ENCODE measurements around the gene UBTD2.
A peak's percentile ranks its signal among the peaks of the same experiment; 100 is the strongest.

UBTD2 gene

DNA sequence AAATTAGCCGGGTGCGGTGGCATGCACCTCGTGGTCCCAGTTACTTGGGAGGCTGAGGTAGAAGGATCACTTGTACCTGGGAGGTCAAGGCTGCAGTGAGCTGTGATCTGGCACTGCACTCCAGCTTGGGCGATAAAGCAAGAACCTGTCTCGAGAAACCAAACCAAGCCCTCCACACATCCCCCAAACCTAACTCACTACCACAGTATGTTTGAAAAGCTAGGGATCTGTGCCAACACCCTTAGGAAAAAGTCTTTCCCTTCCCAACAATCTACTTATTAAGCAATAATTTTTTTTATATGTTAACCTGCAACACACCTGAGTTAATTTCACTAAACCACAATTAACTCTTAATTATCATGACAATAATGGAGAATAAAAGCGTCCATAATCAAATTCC lies 2.2 kb downstream of the UBTD2 start:
- Histone ChIP-seq H3K9ac (ENCODE audit: low read depth, low read length) (peak overlapping the region; percentile 95; the same call in 1 of the 2 replicates), H3K4me1 (ENCODE audit: insufficient read depth, low read length) (peaks cover 16% of the 10 kb centered on the region), H3K36me3 (ENCODE audit: insufficient read depth, low read length) (no peaks in the 10 kb centered on the region; the same call in 1 of the 2 replicates), H3K9me3 (ENCODE audit: control insufficient read depth, insufficient read depth, low read length) (no peaks in the 10 kb centered on the region)

DNA sequence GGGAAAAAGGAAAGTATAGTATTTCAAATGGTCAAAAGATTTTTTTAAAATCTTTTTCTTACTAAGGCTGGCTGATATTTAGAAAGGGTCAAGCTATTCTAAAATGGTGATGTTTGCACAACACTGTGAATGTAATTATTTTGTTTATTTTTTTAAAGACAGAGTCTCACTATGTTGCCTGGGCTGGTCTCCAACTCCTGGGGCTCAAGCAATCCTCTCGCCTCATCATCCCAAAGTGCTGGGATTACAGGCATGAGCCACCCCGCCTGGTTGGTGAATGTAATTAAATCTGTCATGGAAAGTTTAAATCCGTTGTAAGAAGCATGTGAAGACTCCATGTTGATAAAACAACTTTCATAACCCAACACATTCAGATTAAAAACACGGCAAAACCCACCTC lies 2.6 kb downstream of the UBTD2 start:
- H3K4me1 ChIP-seq (ENCODE audit: insufficient read depth, low read length), result peaks cover 18% of the 10 kb centered on the region
- no peaks in the 10 kb centered on the region for H3K9me3 ChIP-seq (ENCODE audit: control insufficient read depth, insufficient read depth, low read length)
- H3K9ac ChIP-seq (ENCODE audit: low read depth, low read length), result no peak overlapping the region; the same call in 1 of the 2 replicates
- H3K36me3 ChIP-seq (ENCODE audit: insufficient read depth, low read length), result no peaks in the 10 kb centered on the region; the same call in 1 of the 2 replicates

DNA sequence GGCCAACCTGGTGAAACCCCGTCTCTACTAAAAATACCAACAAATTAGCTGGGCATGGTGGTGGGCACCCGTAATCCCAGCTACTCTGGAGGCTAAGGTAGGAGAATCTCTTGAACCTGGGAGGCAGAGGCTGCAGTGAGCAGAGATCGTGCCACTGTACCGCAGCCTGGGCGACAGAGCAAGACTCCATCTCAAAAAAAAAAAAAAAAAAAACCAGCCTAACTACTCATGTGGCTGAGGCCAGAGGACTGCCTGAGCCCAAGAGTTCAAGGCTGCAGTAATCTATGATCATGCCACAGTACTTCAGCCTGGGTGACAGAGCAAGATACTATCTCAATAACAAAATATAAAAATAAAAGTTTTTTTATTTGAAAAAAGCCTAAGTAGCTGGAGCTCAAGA lies 3.2 kb downstream of the UBTD2 start:
- peaks cover 17% of the 10 kb centered on the region for H3K4me1 ChIP-seq (ENCODE audit: insufficient read depth, low read length)

DNA sequence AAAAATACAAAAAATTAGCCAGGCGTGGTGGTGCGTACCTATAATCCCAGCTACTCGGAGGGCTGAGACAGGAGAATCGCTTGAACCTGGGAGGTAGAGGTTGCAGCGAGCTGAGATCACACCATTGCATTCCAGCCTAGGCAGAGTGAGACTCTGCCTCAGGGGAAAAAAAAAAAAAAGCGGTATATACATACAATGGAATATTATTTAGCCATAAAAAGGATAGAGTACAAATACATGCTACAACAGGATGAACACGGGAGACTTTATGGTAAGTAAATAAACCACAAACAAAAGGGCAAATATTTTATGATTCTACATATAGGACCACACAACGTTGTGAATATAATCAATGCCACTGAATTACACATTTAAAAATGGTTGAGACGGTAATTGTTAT lies 5.2 kb downstream of the UBTD2 start:
- Histone ChIP-seq H3K4me1 (ENCODE audit: insufficient read depth, low read length) (peaks cover 15% of the 10 kb centered on the region), H3K9ac (ENCODE audit: low read depth, low read length) (no peak overlapping the region), H3K36me3 (ENCODE audit: insufficient read depth, low read length) (no peaks in the 10 kb centered on the region; the same call in 1 of the 2 replicates), H3K9me3 (ENCODE audit: control insufficient read depth, insufficient read depth, low read length) (no peaks in the 10 kb centered on the region)

More for the DNA sequence above, 3.2 kb downstream of the UBTD2 start:
- H3K36me3 ChIP-seq (ENCODE audit: insufficient read depth, low read length), result no peaks in the 10 kb centered on the region; the same call in 1 of the 2 replicates
- no peaks in the 10 kb centered on the region for H3K9me3 ChIP-seq (ENCODE audit: control insufficient read depth, insufficient read depth, low read length)
- no peak overlapping the region for H3K9ac ChIP-seq (ENCODE audit: low read depth, low read length)

DNA sequence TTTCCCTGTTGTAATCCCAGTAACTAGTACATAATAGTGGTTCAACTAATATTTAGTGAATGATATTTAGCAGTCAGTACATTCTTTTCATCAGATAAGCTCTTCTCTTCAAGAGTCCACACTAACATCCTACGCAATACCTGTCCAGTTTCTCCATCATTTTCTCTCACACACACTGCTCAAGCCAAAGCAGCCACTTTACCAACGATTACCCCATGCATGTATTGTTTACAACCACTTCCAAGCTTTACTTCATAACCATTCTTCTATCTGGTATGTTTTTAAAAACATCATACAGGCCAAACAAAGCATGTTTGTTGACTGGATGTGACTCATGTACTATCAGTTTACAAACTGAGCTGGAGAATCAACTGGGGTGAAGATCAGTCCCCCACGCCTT lies 7.3 kb downstream of the UBTD2 start:
- Histone ChIP-seq H3K4me1 (ENCODE audit: insufficient read depth, low read length) (peaks cover 19% of the 10 kb centered on the region), H3K36me3 (ENCODE audit: insufficient read depth, low read length) (no peaks in the 10 kb centered on the region; the same call in 1 of the 2 replicates), H3K9ac (ENCODE audit: low read depth, low read length) (no peak overlapping the region), H3K9me3 (ENCODE audit: control insufficient read depth, insufficient read depth, low read length) (no peaks in the 10 kb centered on the region)

DNA sequence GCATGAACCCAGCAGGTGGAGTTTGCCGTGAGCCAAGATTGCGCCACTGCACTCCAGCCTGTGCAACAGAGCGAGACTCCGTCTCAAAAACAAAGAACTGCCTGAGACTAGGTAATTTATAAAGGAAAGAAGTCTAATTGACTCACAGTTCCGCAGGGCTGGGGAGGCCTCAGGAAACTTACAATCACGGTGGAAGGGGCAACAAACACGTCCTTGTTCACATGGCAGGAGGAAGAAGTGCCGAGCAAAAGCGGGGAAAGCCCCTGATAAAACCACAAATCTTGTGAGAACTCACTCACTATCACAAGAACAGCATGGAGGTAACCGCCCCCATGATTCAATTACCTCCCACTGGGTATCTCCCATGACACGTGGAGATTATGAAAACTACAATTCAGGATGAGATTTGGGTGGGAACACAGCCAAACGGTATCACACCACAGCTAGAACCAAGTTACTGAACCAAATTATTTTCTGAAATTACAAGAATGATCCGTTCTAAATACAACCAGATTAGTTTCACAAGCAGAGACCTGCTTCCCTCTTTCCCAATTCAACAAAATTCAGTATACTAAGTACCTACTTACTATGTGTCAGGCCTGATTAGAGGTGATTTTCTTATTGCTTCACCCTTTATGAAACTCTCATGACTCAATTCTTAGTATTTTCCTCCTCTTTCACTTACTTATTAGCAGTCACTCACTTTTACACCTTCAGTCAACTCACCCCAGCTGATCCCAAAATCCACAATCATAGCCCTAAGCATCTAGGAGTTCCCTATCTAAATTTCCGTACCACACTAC lies 8.4 kb downstream of the UBTD2 start:
- Histone ChIP-seq H3K4me1 (ENCODE audit: insufficient read depth, low read length) (peaks cover 19% of the 10 kb centered on the region), H3K36me3 (ENCODE audit: insufficient read depth, low read length) (no peaks in the 10 kb centered on the region; the same call in 1 of the 2 replicates), H3K9me3 (ENCODE audit: control insufficient read depth, insufficient read depth, low read length) (no peaks in the 10 kb centered on the region), H3K9ac (ENCODE audit: low read depth, low read length) (no peak overlapping the region)

DNA sequence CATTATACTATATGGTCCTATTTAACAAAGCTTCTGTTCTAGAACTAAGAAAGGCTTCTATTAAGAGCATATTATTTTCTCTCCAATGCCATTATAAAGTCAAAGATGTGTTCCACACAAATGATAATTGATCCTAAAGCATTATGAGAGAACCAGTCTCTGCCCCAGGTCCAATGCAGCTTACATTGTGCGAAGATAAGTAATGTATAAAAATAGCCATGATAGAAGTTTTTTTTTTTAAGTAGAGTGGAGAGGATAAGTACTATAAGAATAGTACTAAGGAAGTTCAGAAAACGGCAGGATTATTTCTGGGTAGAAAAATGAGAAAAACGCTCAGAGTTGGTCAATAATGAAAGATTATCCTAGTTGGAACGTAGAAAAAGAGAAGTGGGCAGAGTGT lies 15.6 kb downstream of the UBTD2 start:
- H3K9me3 ChIP-seq (ENCODE audit: control insufficient read depth, insufficient read depth, low read length), result no peaks in the 10 kb centered on the region
- peaks cover 5% of the 10 kb centered on the region; the same call in 1 of the 2 replicates for H3K4me1 ChIP-seq (ENCODE audit: insufficient read depth, low read length)
- no peak overlapping the region for H3K9ac ChIP-seq (ENCODE audit: low read depth, low read length)
- no peaks in the 10 kb centered on the region for H3K36me3 ChIP-seq (ENCODE audit: insufficient read depth, low read length)

DNA sequence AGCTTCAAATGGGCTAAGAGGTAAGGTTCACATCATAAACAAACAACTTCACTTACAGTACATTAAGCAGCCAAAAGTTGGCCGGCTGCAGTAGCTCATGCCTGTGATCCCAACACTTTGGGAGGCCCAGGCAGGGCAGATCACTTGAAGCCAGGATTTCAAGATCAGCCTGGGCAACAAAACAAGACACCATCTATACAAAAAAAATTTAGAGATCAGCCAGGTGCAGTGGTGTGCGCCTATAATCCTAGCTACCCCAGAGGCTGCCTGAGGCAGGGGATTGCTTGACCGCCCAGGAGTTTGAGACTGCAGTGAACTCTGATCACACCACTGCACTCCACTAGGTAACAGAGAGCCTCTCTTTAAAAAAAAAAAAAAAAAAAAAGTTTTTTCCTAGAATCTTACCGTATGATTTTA lies 16.9 kb downstream of the UBTD2 start:
- no peaks in the 10 kb centered on the region for H3K36me3 ChIP-seq (ENCODE audit: insufficient read depth, low read length)
- H3K4me1 ChIP-seq (ENCODE audit: insufficient read depth, low read length), result peaks cover 2% of the 10 kb centered on the region; the same call in 1 of the 2 replicates
- no peaks in the 10 kb centered on the region for H3K9me3 ChIP-seq (ENCODE audit: control insufficient read depth, insufficient read depth, low read length)
- H3K9ac ChIP-seq (ENCODE audit: low read depth, low read length), result no peak overlapping the region

DNA sequence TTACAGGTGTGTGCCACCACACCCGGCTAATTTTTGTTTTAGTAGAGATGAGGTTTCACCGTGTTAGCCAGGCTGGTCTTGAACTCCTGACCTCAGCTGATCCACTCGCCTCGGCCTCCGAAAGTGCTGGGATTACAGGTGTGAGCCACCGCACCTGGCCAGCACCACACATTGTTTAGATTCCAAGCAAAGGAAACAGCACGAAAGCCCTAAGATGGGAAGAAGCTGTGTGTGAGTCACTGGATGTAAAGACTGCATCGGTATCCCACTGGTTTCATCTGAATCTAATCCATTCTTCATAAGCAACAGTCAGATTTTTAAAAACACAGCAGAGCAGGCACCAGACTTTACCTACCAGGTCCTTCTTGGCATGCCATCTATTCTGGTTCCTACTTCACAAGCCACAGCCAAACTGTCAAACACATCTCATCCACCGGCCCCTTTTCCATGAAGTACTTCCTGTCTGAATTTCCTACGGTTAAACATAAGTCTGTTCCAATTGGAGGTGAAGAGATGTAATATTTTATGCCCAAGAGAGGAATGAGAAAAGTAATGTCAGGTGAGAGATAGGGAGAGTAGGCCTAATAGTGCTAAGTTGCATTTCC lies 17.4 kb downstream of the UBTD2 start:
- H3K36me3 ChIP-seq (ENCODE audit: insufficient read depth, low read length), result no peaks in the 10 kb centered on the region; the same call in 1 of the 2 replicates
- H3K9ac ChIP-seq (ENCODE audit: low read depth, low read length), result no peak overlapping the region
- 0 out of 2 replicates have a peak, but pooled peaks cover under 1% of the 10 kb centered on the region for H3K4me1 ChIP-seq (ENCODE audit: insufficient read depth, low read length)
- H3K9me3 ChIP-seq (ENCODE audit: control insufficient read depth, insufficient read depth, low read length), result no peaks in the 10 kb centered on the region

DNA sequence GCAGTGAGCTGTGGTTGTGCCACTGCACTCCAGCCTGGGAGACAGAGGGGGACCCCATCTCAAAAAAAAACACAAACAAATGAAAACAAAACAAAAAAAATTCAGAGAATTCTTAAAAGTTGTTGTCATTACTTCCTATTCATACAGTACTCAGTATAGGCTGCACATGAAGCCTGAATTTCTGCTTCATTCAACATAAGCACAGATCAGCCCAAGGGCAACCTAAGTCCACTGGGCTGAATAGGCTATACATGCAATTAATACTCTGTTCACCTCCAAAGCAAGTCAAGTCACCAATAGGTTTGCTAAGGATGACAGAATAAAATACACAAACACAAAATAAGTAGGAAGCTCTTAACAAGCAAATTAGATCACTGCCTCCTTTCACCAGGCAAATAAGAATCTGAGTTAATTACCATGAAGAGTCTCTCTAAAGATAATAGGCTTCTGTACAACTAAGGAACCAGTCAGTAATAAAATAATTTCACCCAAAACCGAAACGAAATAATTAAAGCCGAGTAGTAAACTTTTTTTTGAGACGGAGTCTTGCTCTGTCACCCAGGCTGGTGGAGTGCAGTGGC lies 18.7 kb downstream of the UBTD2 start:
- no peaks in the 10 kb centered on the region for H3K9me3 ChIP-seq (ENCODE audit: control insufficient read depth, insufficient read depth, low read length)
- H3K4me1 ChIP-seq (ENCODE audit: insufficient read depth, low read length), result 0 out of 2 replicates have a peak, but pooled peaks cover 3% of the 10 kb centered on the region
- H3K36me3 ChIP-seq (ENCODE audit: insufficient read depth, low read length), result no peaks in the 10 kb centered on the region; the same call in 1 of the 2 replicates
- no peak overlapping the region for H3K9ac ChIP-seq (ENCODE audit: low read depth, low read length)

DNA sequence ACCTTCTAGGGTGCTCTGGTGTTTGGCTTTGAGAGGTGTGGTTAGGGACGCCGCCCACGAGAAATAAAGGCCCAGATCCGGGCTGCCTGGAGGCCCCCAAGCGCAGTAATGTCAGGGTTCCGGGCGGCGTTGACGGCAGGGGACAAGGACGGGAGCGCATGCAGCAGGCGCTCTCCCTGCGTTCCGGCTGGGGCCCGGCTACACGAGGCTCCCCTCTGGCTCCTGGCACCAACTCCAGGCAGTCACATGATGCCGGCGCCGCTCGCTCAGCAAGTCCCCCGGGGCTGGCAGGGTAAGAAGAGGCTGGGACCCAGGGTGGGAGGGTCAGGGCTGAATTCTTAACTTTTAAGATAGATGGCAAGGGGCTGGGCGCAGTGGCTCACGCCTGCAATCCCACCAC lies 28.1 kb downstream of the UBTD2 start:
- peaks cover 4% of the 10 kb centered on the region for H3K36me3 ChIP-seq (ENCODE audit: insufficient read depth, low read length)
- H3K9ac ChIP-seq (ENCODE audit: low read depth, low read length), result no peak overlapping the region
- no peaks in the 10 kb centered on the region for H3K4me1 ChIP-seq (ENCODE audit: insufficient read depth, low read length)
- H3K9me3 ChIP-seq (ENCODE audit: control insufficient read depth, insufficient read depth, low read length), result no peaks in the 10 kb centered on the region; the same call in 1 of the 2 replicates

DNA sequence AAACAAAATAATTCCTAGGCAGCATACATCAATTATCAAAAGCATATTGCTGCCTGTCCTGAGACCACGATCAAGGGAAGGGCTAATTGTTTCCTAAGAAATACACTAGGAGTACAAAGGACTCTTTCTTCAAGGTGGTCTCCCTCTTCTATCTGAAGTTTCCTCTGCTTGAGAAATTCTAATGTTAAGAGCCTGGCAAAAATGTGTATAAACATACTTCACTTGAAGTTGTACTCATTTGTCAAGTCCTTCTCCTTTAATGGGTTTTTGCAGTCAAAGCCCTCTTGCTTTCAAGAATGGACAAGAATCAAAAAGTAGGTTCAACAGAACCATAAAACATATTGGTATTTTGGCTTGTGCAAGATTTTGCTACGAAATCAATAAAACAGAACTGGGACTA lies 31.1 kb downstream of the UBTD2 start:
- Histone ChIP-seq H3K36me3 (ENCODE audit: insufficient read depth, low read length) (peaks cover 4% of the 10 kb centered on the region), H3K9me3 (ENCODE audit: control insufficient read depth, insufficient read depth, low read length) (no peaks in the 10 kb centered on the region; the same call in 1 of the 2 replicates), H3K9ac (ENCODE audit: low read depth, low read length) (no peak overlapping the region), H3K4me1 (ENCODE audit: insufficient read depth, low read length) (no peaks in the 10 kb centered on the region)

DNA sequence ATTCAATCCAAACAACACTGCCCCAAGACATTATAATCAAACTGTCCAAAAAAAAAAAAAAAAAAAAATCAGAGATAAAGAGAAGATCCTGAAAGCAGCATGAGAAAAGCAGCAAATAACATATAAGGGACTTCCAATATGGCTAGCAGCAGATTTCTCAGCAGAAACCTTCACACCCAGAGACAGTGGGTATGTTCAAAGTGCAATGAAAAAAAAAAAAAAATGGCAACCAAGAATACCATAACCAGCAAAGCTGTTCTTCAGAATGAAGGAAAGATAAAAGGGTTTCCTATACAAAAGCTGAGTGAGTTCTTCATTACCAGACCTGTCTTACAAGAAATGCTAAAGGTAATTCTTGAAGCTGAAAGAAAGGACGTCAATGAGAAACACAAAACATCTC lies 32.1 kb downstream of the UBTD2 start:
- no peak overlapping the region for H3K9ac ChIP-seq (ENCODE audit: low read depth, low read length)

DNA sequence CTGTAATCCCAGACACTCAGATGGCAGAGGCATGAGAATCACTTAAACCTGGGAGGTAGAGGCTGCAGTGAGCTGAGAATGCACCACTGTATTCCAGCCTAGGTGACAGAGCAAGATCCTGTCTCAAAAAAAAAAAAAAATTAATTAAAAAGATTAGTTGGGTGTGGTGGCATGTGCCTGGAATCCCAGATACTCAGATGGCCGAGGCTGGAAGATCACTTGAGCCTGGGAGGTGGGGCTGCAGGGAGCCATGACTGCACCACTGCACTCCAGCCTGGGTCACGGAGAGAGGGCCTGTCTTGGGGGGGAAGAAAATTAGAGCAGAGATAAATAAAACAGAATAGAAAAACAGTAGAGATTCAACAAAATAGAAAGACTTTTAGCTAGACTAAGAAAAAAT lies 34.9 kb downstream of the UBTD2 start:
- Histone ChIP-seq H3K9me3 (ENCODE audit: control insufficient read depth, insufficient read depth, low read length) (no peaks in the 10 kb centered on the region), H3K9ac (ENCODE audit: low read depth, low read length) (no peak overlapping the region), H3K4me1 (ENCODE audit: insufficient read depth, low read length) (no peaks in the 10 kb centered on the region), H3K36me3 (ENCODE audit: insufficient read depth, low read length) (no peaks in the 10 kb centered on the region)

More for the DNA sequence above, 32.1 kb downstream of the UBTD2 start:
- H3K4me1 ChIP-seq (ENCODE audit: insufficient read depth, low read length), result no peaks in the 10 kb centered on the region
- no peaks in the 10 kb centered on the region; the same call in 1 of the 2 replicates for H3K9me3 ChIP-seq (ENCODE audit: control insufficient read depth, insufficient read depth, low read length)
- peaks cover 4% of the 10 kb centered on the region for H3K36me3 ChIP-seq (ENCODE audit: insufficient read depth, low read length)

Data from ES-I3 (cell line).